GM21825 (cell line): Measurements from ENCODE around the gene NR3C1.

Source experiments
- ATAC-seq: cut with Tn5 transposase; IDR thresholded peaks from one replicate; pipeline ENCODE4 v1.9.1; 2021; ENCODE audit warnings: mild to moderate bottlenecking, moderate library complexity; ENCODE audit not compliant: unreplicated experiment

Gene NR3C1

GRCh38 chr5:143271431-143271830, 132.1 kb downstream of the NR3C1 start:
- no peak for ATAC-seq

- ATAC-seq = no peak
Observed at GRCh38 chr5:143268388-143268787, 135.1 kb downstream of the NR3C1 start.

GRCh38 chr5:143267186-143267585, 136.3 kb downstream of the NR3C1 start:
- no peak for ATAC-seq

- no peak for ATAC-seq
Observed at GRCh38 chr5:143265995-143266394, 137.5 kb downstream of the NR3C1 start.

GRCh38 chr5:143263272-143263810, 140.1 kb downstream of the NR3C1 start:
- ATAC-seq = no peak

- ATAC-seq = peak; percentile 76
Observed at GRCh38 chr5:143262393-143263174, 140.9 kb downstream of the NR3C1 start.

- no peak for ATAC-seq
Observed at GRCh38 chr5:143261748-143262392, 141.6 kb downstream of the NR3C1 start.

GRCh38 chr5:143259254-143259605, 144.3 kb downstream of the NR3C1 start:
- no peak for ATAC-seq

GRCh38 chr5:143258559-143259253, 144.8 kb downstream of the NR3C1 start:
- no peak for ATAC-seq

GRCh38 chr5:143254819-143255218, 148.7 kb downstream of the NR3C1 start:
- ATAC-seq = no peak

GRCh38 chr5:143251946-143252345, 151.5 kb downstream of the NR3C1 start:
- ATAC-seq = no peak

GRCh38 chr5:143251190-143251589, 152.3 kb downstream of the NR3C1 start:
- peak; percentile 42 for ATAC-seq

GRCh38 chr5:143249851-143250250, 153.6 kb downstream of the NR3C1 start:
- no peak for ATAC-seq

- ATAC-seq = no peak
Observed at GRCh38 chr5:143248822-143249579, 154.5 kb downstream of the NR3C1 start.

GRCh38 chr5:143248391-143248790, 155.1 kb downstream of the NR3C1 start:
- ATAC-seq = no peak

- ATAC-seq = no peak
Observed at GRCh38 chr5:143247134-143247815, 156.2 kb downstream of the NR3C1 start.

GRCh38 chr5:143245929-143246561, 157.4 kb downstream of the NR3C1 start:
- no peak for ATAC-seq

- ATAC-seq = no peak
Observed at GRCh38 chr5:143244990-143245389, 158.5 kb downstream of the NR3C1 start.

GRCh38 chr5:143244000-143244736, 159.3 kb downstream of the NR3C1 start:
- ATAC-seq = no peak
